ENCODE data around the gene ARHGEF28.

Gene ARHGEF28

GRCh38 chr5:73902327-73903051, 276.5 kb downstream of the ARHGEF28 start:
- TF ChIP-seq CTCF (IDR thresholded peaks at IDR 0.05; ENCODE audit: insufficient read depth, low read length, missing control alignments) = peak; percentile 45
- ChIA-PET CTCF (interaction anchor here (0.6 to 4.3 kb wide), 57 partner anchors 8 to 1014 kb away, joined by 3 to 143 read pairs (median 4); partner anchors contain the start of gene ENC1), POLR2A (interaction anchor here (1.4 kb wide), 1 partner anchor 738 kb away, joined by 4 read pairs; the partner anchor contains the start of gene ENC1)
- H3K4me3 ChIP-seq (ENCODE audit: low read depth, low read length) = no peak overlapping the region
- peak; percentile 28 for DNase-seq (ENCODE audit: low read depth, low spot score)

DNA sequence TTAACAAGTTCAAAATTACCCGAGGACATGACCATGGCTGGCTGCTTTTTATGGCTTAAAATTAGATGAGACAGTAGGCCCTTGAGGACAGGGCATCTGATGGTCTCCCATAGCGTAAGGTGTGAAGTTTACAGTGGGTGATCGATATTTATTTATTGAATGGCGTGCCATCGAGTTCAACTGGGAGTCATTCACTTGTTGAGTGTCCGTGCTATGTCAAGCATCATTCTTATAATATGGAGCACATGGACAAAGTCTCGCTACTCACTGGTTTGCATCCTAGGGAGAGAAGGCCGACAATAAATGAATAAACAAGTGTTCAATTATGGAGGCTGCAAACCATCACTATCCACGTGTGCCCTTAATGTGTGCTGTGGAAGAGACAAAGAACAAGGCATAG, 277.2 kb downstream of the ARHGEF28 start:
- DNase-seq (ENCODE audit: low read depth, low spot score) = no peak
- no peak for TF ChIP-seq CTCF (IDR thresholded peaks at IDR 0.05; ENCODE audit: insufficient read depth, low read length, missing control alignments)
- ChIA-PET CTCF (interaction anchor here (0.6 to 4.3 kb wide), 27 partner anchors 8 to 762 kb away, joined by 3 to 143 read pairs (median 5); partner anchors contain the start of gene ENC1), POLR2A (no interaction called here)
- H3K4me3 ChIP-seq (ENCODE audit: low read depth, low read length) = no peak overlapping the region

DNA sequence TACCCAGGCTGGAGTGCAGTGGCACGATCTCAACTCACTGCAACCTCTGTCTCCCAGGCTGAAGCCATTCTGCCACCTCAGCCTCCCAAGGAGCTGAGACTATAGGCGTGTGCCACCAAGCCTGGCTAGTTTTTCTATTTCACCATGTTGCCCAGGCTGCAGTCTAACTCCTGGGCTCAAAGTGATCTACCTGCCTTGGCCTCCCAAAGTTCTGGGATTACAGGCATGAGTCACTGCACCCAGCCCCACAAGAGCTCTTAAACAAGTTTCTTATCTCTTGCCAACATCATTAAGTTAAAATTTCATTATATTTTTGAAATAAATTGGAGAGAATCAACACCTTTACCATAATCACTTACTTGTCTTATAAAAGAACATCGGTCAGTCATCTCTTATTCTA, 280.3 kb downstream of the ARHGEF28 start:
- no peak for TF ChIP-seq CTCF (IDR thresholded peaks at IDR 0.05; ENCODE audit: insufficient read depth, low read length, missing control alignments)
- no peak for DNase-seq (ENCODE audit: low read depth, low spot score)
- ChIA-PET CTCF (interaction anchor here (1.3 to 5.9 kb wide), 5 partner anchors 12 to 743 kb away, joined by 5 to 40 read pairs (median 5); partner anchors contain the start of gene ENC1), POLR2A (no interaction called here)
- no peak overlapping the region for H3K4me3 ChIP-seq (ENCODE audit: low read depth, low read length)

DNA sequence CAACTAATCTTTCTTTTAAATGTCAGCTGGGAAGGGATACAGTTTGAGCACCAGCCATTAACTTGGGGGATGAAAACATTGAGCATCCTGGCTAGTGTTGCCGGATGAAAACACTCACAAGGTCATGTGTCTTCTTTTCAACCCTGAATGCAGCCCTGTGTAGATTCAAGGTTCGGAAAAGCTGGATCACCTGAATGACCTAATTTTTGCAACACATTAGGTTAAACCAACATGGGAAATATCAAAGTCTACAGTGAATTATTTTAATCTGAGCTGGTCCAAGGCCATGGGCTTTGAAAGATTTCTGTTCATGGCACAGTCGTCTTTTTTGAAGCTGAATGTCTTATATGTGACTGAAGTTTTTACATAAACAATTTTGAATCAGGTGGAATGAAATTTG, 281.2 kb downstream of the ARHGEF28 start:
- ChIA-PET CTCF (interaction anchor here (0.9 to 5.9 kb wide), 6 partner anchors 12 to 765 kb away, joined by 3 to 40 read pairs (median 5); partner anchors contain the start of gene ENC1), POLR2A (interaction anchor here (1.5 kb wide), 1 partner anchor 734 kb away, joined by 4 read pairs; no protein-coding TSS in a partner anchor)

DNA sequence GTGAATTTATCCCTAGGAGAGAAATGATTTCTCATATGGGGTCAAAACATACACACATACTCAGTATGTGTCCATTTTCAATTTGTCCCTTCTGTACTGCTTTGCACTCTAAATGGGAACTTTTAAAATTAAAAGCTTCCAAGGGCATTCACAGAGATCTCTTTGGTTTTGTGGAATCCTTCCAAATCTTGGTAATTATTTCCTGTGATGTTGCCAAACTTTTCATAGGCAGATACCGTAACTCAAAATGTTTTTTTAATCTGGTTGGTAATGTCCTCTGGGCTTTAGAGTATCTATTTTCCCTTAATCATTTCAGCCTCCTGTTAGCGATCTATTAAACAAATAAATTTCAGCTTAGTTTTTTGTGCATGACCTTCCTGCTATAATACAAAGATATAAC, 282.4 kb downstream of the ARHGEF28 start:
- H3K4me3 ChIP-seq (ENCODE audit: low read depth, low read length) = no peak overlapping the region
- no peak for DNase-seq (ENCODE audit: low read depth, low spot score)
- ChIA-PET CTCF (interaction anchor here (1.0 to 5.9 kb wide), 5 partner anchors 12 to 746 kb away, joined by 3 to 40 read pairs (median 3); partner anchors contain the start of gene ENC1), POLR2A (interaction anchor here (0.7 kb wide), 1 partner anchor 90 kb away, joined by 3 read pairs; no protein-coding TSS in a partner anchor)
- TF ChIP-seq CTCF (IDR thresholded peaks at IDR 0.05; ENCODE audit: insufficient read depth, low read length, missing control alignments) = no peak

More for the DNA sequence above, 281.2 kb downstream of the ARHGEF28 start:
- no peak for DNase-seq (ENCODE audit: low read depth, low spot score)
- no peak for TF ChIP-seq CTCF (IDR thresholded peaks at IDR 0.05; ENCODE audit: insufficient read depth, low read length, missing control alignments)
- no peak overlapping the region for H3K4me3 ChIP-seq (ENCODE audit: low read depth, low read length)

GRCh38 chr5:73908846-73909245, 282.9 kb downstream of the ARHGEF28 start:
- ChIA-PET POLR2A (interaction anchor here (0.7 kb wide), 1 partner anchor 90 kb away, joined by 3 read pairs; no protein-coding TSS in a partner anchor), CTCF (interaction anchor here (1.0 to 5.9 kb wide), 4 partner anchors 13 to 745 kb away, joined by 3 to 40 read pairs (median 18); partner anchors contain the start of gene ENC1)
- no peak for TF ChIP-seq CTCF (IDR thresholded peaks at IDR 0.05; ENCODE audit: insufficient read depth, low read length, missing control alignments)
- no peak for DNase-seq (ENCODE audit: low read depth, low spot score)
- H3K4me3 ChIP-seq (ENCODE audit: low read depth, low read length) = no peak overlapping the region

Data from AG04449 (cell line).